ENCODE measurements around the gene PTK6.

The PTK6 gene

DNA sequence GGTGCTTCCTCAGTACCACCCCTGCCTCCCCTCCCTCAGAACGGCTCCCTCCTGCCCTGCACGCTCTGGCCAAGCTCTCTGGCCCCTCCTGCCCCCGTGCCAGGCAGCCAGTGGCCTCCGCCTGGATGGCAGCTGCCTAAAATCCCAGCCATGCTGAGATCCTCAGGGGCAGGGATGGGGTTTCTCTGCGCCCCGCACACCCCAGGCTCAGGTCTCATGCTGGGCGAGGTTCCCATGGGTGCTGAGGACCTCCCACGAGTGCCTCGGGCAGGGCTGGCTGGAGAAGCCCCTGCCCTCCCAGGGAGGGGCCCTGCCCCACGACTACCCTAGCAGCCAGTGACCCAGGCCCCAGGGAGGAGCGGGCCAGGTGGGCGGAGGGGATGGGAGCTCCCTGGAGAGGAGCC is 2.7 kb downstream of the PTK6 start:
- TF ChIP-seq ARNTL (CRISPR knock-in tag; IDR thresholded peaks at IDR 0.05; ENCODE audit: borderline replicate concordance, low read depth), result no peak
- no peak for ATAC-seq

- no peak for TF ChIP-seq TOX (CRISPR knock-in tag; IDR thresholded peaks at IDR 0.05; ENCODE audit: borderline replicate concordance)
- TF ChIP-seq, protein P1, sequence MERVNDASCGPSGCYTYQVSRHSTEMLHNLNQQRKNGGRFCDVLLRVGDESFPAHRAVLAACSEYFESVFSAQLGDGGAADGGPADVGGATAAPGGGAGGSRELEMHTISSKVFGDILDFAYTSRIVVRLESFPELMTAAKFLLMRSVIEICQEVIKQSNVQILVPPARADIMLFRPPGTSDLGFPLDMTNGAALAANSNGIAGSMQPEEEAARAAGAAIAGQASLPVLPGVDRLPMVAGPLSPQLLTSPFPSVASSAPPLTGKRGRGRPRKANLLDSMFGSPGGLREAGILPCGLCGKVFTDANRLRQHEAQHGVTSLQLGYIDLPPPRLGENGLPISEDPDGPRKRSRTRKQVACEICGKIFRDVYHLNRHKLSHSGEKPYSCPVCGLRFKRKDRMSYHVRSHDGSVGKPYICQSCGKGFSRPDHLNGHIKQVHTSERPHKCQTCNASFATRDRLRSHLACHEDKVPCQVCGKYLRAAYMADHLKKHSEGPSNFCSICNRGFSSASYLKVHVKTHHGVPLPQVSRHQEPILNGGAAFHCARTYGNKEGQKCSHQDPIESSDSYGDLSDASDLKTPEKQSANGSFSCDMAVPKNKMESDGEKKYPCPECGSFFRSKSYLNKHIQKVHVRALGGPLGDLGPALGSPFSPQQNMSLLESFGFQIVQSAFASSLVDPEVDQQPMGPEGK (CRISPR knock-in tag; IDR thresholded peaks at IDR 0.05; ENCODE audit: borderline replicate concordance), result no peak
- TF ChIP-seq, protein P2, sequence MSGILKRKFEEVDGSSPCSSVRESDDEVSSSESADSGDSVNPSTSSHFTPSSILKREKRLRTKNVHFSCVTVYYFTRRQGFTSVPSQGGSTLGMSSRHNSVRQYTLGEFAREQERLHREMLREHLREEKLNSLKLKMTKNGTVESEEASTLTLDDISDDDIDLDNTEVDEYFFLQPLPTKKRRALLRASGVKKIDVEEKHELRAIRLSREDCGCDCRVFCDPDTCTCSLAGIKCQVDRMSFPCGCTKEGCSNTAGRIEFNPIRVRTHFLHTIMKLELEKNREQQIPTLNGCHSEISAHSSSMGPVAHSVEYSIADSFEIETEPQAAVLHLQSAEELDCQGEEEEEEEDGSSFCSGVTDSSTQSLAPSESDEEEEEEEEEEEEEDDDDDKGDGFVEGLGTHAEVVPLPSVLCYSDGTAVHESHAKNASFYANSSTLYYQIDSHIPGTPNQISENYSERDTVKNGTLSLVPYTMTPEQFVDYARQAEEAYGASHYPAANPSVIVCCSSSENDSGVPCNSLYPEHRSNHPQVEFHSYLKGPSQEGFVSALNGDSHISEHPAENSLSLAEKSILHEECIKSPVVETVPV (CRISPR knock-in tag; IDR thresholded peaks at IDR 0.05), result no peak
- TF ChIP-seq, protein P3, sequence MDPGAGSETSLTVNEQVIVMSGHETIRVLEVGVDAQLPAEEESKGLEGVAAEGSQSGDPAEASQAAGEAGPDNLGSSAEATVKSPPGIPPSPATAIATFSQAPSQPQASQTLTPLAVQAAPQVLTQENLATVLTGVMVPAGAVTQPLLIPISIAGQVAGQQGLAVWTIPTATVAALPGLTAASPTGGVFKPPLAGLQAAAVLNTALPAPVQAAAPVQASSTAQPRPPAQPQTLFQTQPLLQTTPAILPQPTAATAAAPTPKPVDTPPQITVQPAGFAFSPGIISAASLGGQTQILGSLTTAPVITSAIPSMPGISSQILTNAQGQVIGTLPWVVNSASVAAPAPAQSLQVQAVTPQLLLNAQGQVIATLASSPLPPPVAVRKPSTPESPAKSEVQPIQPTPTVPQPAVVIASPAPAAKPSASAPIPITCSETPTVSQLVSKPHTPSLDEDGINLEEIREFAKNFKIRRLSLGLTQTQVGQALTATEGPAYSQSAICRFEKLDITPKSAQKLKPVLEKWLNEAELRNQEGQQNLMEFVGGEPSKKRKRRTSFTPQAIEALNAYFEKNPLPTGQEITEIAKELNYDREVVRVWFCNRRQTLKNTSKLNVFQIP (CRISPR knock-in tag; IDR thresholded peaks at IDR 0.05; ENCODE audit: borderline replicate concordance, low read depth), result no peak
- no peak for TF ChIP-seq ZNF8 (CRISPR knock-in tag; IDR thresholded peaks at IDR 0.05)
- no peak for TF ChIP-seq ZC3H10 (CRISPR knock-in tag; IDR thresholded peaks at IDR 0.05)
- TF ChIP-seq TSHZ2 (CRISPR knock-in tag; IDR thresholded peaks at IDR 0.05), result no peak
- TF ChIP-seq TCF4 (CRISPR knock-in tag; IDR thresholded peaks at IDR 0.05; ENCODE audit: borderline replicate concordance), result no peak
- TF ChIP-seq SNAI2 (CRISPR knock-in tag; IDR thresholded peaks at IDR 0.05), result no peak
- no peak for TF ChIP-seq BACH2 (CRISPR knock-in tag; IDR thresholded peaks at IDR 0.05; ENCODE audit: borderline replicate concordance)
- no peak for TF ChIP-seq ESRRG (CRISPR knock-in tag; IDR thresholded peaks at IDR 0.05)
- no peak for TF ChIP-seq ISL1 (CRISPR knock-in tag; IDR thresholded peaks at IDR 0.05)
- TF ChIP-seq ZFP3 (CRISPR knock-in tag; IDR thresholded peaks at IDR 0.05), result no peak
- TF ChIP-seq CSDC2 (CRISPR knock-in tag; IDR thresholded peaks at IDR 0.05), result no peak
- no peak for TF ChIP-seq PPARA (CRISPR knock-in tag; IDR thresholded peaks at IDR 0.05; ENCODE audit: borderline replicate concordance)
- TF ChIP-seq, protein P4, sequence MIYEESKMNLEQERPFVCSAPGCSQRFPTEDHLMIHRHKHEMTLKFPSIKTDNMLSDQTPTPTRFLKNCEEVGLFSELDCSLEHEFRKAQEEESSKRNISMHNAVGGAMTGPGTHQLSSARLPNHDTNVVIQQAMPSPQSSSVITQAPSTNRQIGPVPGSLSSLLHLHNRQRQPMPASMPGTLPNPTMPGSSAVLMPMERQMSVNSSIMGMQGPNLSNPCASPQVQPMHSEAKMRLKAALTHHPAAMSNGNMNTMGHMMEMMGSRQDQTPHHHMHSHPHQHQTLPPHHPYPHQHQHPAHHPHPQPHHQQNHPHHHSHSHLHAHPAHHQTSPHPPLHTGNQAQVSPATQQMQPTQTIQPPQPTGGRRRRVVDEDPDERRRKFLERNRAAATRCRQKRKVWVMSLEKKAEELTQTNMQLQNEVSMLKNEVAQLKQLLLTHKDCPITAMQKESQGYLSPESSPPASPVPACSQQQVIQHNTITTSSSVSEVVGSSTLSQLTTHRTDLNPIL (CRISPR knock-in tag; IDR thresholded peaks at IDR 0.05; ENCODE audit: low read depth), result no peak
- TF ChIP-seq ZNF565 (CRISPR knock-in tag; conservative IDR thresholded peaks at IDR 0.05; ENCODE audit: low read depth), result no peak
- TF ChIP-seq ZNF70 (CRISPR knock-in tag; IDR thresholded peaks at IDR 0.05), result no peak
- ATAC-seq, result no peak
Observed at GRCh38 chr20:63533871-63534393, 3.2 kb downstream of the PTK6 start.

GRCh38 chr20:63533388-63533787 is 3.8 kb downstream of the PTK6 start:
- ATAC-seq, result no peak
- TF ChIP-seq SNAI2 (CRISPR knock-in tag; IDR thresholded peaks at IDR 0.05), result no peak
- TF ChIP-seq ZC3H10 (CRISPR knock-in tag; IDR thresholded peaks at IDR 0.05), result no peak
- TF ChIP-seq, protein P4 (CRISPR knock-in tag; IDR thresholded peaks at IDR 0.05; ENCODE audit: low read depth), result no peak
- TF ChIP-seq ZNF70 (CRISPR knock-in tag; IDR thresholded peaks at IDR 0.05), result no peak
- TF ChIP-seq CSDC2 (CRISPR knock-in tag; IDR thresholded peaks at IDR 0.05), result no peak
- TF ChIP-seq TCF4 (CRISPR knock-in tag; IDR thresholded peaks at IDR 0.05; ENCODE audit: borderline replicate concordance), result no peak
- TF ChIP-seq, protein P2 (CRISPR knock-in tag; IDR thresholded peaks at IDR 0.05), result no peak
- no peak for TF ChIP-seq ZNF565 (CRISPR knock-in tag; conservative IDR thresholded peaks at IDR 0.05; ENCODE audit: low read depth)
- no peak for TF ChIP-seq ESRRG (CRISPR knock-in tag; IDR thresholded peaks at IDR 0.05)
- no peak for TF ChIP-seq OSR1 (CRISPR knock-in tag; IDR thresholded peaks at IDR 0.05)
- no peak for TF ChIP-seq TOX (CRISPR knock-in tag; IDR thresholded peaks at IDR 0.05; ENCODE audit: borderline replicate concordance)
- TF ChIP-seq ZFP3 (CRISPR knock-in tag; IDR thresholded peaks at IDR 0.05), result no peak
- TF ChIP-seq PPARA (CRISPR knock-in tag; IDR thresholded peaks at IDR 0.05; ENCODE audit: borderline replicate concordance), result no peak
- TF ChIP-seq GLIS3 (CRISPR knock-in tag; IDR thresholded peaks at IDR 0.05), result no peak
- no peak for TF ChIP-seq ZNF8 (CRISPR knock-in tag; IDR thresholded peaks at IDR 0.05)
- TF ChIP-seq, protein P3 (CRISPR knock-in tag; IDR thresholded peaks at IDR 0.05; ENCODE audit: borderline replicate concordance, low read depth), result no peak
- no peak for TF ChIP-seq RARB (CRISPR knock-in tag; IDR thresholded peaks at IDR 0.05)
- no peak for TF ChIP-seq ISL1 (CRISPR knock-in tag; IDR thresholded peaks at IDR 0.05)
